ENCODE results near the gene FGA. TPM values are rescaled to one million over a fixed set of nuclear protein-coding genes. Genes with fewer than 3 reads are reported as not detected.

FGA gene
- total RNA-seq, 1 donor = not detected

DNA sequence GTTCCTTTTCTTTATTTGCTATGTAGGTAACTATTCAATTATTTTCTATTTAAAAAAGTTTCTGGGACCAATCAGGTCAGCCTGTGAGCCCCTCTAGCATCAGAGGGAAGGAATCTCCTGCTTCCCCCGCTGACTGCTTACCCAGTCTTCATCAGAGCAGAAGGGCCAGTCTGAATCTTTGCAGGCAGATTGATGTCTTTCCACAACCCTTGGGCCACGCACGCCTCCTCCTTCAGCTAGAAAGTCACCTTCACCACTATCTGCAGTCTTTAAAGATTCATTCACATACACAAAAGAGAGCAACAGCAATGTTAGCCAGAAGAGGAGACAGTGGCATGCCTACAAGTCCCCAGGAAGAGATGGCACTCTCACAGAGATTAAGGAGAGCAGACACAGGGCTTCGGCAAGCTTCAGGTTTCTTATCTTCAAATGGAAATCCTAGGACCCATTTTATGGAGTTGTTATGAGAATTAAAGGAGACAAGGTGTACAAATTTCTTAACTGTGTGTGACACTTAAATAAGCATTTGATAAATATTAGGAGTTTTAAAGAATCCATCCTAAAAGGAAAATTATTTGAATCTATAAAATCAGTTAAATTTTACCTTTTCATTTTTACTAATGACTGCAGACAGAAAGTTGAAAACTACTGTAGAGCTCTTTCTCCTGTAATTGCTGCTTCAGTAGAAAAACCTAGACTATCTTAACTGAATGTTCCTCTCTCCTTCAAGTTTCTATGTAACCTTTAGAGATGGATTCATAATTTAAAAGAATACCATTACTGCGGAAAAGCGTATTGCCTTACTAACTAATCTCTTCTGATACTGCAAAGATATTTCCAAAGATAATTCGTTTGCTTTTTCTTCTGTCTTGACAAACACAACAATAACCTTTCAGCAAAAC lies 995 bp downstream of the FGA start:
- H3K4me3 ChIP-seq (ENCODE audit: low read depth, low read length) = no peak overlapping the region
- TF ChIP-seq, protein P1, sequence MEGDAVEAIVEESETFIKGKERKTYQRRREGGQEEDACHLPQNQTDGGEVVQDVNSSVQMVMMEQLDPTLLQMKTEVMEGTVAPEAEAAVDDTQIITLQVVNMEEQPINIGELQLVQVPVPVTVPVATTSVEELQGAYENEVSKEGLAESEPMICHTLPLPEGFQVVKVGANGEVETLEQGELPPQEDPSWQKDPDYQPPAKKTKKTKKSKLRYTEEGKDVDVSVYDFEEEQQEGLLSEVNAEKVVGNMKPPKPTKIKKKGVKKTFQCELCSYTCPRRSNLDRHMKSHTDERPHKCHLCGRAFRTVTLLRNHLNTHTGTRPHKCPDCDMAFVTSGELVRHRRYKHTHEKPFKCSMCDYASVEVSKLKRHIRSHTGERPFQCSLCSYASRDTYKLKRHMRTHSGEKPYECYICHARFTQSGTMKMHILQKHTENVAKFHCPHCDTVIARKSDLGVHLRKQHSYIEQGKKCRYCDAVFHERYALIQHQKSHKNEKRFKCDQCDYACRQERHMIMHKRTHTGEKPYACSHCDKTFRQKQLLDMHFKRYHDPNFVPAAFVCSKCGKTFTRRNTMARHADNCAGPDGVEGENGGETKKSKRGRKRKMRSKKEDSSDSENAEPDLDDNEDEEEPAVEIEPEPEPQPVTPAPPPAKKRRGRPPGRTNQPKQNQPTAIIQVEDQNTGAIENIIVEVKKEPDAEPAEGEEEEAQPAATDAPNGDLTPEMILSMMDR (IDR thresholded peaks at IDR 0.05; ENCODE audit: insufficient read depth, low read depth, low read length) = no peak
- no peak for DNase-seq (ENCODE audit: low read depth)

DNA sequence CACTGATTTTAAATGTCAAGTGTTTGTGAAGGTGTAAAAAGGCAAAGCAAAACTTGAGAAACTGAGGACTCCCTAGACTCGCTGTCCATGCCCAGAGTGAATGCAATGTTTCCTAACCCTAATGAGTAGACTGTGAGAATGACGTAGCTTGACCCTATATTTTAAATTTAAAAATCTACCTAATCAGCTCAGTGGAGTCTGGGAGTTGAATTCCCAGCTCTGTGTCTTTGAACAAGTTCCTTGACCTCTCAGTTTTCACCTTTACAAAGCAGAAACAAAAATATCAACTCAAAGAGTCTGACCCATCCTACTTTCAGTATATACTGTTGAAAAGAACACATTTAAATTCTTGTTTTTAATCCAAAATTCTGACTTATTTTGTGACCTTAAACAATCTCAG lies 2.3 kb downstream of the FGA start:
- TF ChIP-seq, protein P1 (IDR thresholded peaks at IDR 0.05; ENCODE audit: insufficient read depth, low read depth, low read length) = no peak
- H3K4me3 ChIP-seq (ENCODE audit: low read depth, low read length) = no peak overlapping the region
- no peak for DNase-seq (ENCODE audit: low read depth)

DNA sequence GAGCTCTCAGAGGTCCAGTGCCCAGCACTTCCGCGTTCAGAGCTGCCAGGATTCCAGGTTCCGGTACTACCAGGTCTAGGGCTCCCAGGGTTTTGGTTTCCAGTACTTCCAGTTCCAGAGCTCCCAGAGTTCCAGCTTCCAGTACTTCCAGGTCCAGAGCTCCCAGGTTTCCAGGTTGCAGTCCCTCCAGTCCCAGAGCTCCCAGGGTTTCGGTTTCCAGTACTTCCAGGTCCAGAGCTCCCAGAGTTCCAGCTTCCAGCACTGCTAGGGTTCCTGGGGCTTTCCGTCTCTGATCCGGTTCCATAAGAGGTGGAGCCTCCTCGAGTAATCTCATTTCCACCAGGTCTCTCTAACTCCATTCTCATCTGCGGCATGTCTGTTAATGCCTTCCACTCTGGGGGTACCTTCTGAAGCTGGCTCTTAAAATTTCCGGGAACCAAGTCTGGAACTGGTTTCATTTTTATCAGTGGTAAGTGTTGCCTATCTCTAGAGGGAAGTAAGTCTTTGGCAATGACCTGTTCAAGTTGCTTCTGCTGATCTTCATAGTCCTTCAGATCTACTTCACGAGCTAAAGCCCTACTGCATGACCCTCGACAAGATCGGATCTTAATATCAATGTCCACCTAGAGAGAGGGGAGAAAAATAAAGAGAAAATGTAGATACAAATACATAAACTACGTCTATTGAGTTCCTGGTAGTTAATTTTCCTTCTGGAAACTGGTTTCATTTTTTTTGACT lies 4.1 kb downstream of the FGA start:
- TF ChIP-seq, protein P1 (IDR thresholded peaks at IDR 0.05; ENCODE audit: insufficient read depth, low read depth, low read length) = no peak

DNA sequence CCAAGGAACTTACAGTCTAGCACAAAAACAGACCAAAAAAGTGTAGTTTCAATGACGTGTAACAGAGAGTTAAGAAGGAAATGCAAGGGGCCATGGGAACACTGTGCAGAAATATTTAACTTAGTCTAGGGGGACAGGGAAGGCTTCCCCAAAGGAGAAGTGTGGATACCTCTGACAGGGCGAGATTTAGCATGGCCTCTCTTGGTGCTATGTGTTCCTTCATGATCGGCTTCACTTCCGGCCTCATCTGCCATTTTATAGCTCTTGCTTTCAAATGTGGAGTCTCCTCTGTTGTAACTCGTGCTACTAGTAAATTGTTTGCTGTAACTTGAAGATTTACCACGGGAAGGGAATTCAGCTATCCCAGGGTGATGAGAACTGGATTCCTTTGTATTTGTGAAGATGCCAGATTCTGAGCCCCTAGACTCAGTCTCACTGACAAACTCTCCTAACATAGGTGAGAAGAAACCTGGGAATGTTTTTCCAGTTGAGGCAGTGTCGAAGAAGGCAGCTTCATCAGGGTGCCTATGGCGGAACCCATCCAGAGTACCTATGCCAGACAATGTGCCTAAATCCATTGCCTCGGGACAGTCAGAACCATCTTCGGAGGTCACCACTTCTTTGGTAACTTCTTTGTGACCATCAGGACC lies 5.0 kb downstream of the FGA start:
- TF ChIP-seq, protein P1 (IDR thresholded peaks at IDR 0.05; ENCODE audit: insufficient read depth, low read depth, low read length) = no peak
- H3K4me3 ChIP-seq (ENCODE audit: low read depth, low read length) = no peak overlapping the region

More for the DNA sequence above, 4.1 kb downstream of the FGA start:
- H3K4me3 ChIP-seq (ENCODE audit: low read depth, low read length) = no peak overlapping the region
- DNase-seq (ENCODE audit: low read depth) = no peak

DNA sequence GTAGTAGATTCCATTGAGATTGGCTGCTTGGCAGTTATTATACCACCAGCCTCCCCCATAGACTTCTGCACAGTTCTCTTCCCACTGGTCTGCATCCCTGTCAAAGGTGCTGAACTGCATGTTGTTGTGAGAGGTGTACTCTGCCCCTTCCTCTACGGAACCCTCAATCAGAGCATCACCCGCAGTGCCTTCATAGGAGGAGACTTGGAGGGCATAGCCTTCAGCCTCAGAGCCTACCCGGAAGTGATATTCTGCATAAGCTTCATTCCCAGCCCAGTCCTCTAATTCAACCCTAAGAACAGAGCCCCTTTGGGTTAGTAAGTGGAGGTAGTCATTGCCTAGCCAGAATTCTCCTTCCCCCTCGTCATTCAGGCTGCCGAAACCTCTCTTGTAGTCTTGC lies 6.3 kb downstream of the FGA start:
- DNase-seq (ENCODE audit: low read depth) = no peak
- TF ChIP-seq, protein P1 (IDR thresholded peaks at IDR 0.05; ENCODE audit: insufficient read depth, low read depth, low read length) = no peak
- no peak overlapping the region for H3K4me3 ChIP-seq (ENCODE audit: low read depth, low read length)

More for the DNA sequence above, 5.0 kb downstream of the FGA start:
- no peak for DNase-seq (ENCODE audit: low read depth)

DNA sequence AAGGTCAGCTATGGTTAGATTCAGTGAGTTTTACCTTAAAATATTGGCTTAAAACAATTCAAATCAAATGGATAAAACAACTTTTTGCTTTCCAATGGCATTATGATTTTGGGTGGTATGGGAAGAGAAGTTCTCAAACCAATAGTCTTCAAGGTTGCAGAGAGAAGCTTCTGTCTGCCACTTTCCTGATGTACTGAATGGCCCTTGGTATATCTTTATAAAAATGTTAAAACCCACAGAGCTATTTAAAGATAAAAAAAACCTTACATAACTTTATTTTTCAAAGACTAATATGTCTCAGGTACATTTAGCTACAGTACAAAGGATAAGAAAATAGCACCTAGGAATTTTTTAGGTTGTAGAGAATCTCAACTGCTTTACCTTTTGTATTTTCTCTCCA lies 6.9 kb downstream of the FGA start:
- no peak for DNase-seq (ENCODE audit: low read depth)
- H3K4me3 ChIP-seq (ENCODE audit: low read depth, low read length) = no peak overlapping the region
- TF ChIP-seq, protein P1 (IDR thresholded peaks at IDR 0.05; ENCODE audit: insufficient read depth, low read depth, low read length) = no peak
